Thyroid gland (tissue), 4 donors: ENCODE data around the gene TYMP.

ENCODE experiments used
- POLR2A ChIP-seq, 2 donors: fragments of 450-650 bp; IDR thresholded peaks; one replicate each; pipeline ENCODE4 v1.6.1; 2017; ENCODE audit warnings: antibody characterized with exemption in 2 of 2, mild to moderate bottlenecking in 2 of 2, moderate library complexity in 1 of 2
- TF ChIP-seq, protein P1 (sequence below), 6 experiments: fragments of 200-600 bp in 3 of 6; fragments of 450-650 bp in 3 of 6; sonication (generic) in 3 of 6; IDR thresholded peaks; one replicate each; pipeline ENCODE4 v1.5.1; 2016 to 2019; ENCODE audit warnings: antibody characterized with exemption in 6 of 6, mild to moderate bottlenecking in 2 of 6, inconsistent platforms in 1 of 6, moderate library complexity in 1 of 6

DNA sequence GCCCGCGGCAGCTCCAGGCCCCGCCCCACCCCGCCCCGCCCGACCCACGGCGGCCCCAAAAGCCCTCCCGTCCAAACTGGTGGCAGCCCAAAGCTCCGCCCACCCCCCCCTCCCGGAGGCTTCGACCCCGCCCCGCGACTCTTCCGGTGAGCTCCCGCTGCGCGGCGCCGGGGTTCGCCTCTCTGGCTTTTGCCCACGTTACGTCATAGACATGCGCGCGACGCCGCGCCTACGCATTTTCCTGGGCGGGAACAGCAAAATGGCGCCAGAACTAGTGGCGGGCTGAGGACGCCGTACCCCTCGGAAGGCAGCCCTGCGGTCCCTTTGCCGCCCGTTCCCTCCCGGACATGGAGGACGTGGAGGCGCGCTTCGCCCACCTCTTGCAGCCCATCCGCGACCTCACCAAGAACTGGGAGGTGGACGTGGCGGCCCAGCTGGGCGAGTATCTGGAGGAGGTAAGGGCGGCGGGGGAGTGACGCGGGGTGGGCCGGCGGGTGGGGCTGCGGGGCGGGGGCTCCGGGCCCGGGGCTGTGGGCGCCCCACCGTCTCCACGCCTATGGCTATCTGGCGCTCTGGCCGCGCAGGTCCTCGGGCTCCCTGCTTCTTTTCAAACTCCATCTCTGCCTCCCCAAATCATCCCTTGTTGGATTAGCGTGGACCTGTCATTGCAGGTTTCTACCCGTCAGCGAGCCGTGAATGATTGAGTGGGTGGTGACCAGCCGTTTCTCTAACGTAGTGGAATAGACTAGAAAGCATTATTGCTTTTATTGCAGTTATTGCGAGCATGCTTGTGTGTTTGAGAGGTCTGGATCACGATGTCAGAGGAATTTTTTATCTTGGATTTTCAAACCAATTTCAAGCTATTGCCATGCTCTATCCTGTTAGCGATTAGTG is 21.6 kb downstream of the TYMP start, which contains the start of gene NCAPH2:
- TF ChIP-seq, protein P1, sequence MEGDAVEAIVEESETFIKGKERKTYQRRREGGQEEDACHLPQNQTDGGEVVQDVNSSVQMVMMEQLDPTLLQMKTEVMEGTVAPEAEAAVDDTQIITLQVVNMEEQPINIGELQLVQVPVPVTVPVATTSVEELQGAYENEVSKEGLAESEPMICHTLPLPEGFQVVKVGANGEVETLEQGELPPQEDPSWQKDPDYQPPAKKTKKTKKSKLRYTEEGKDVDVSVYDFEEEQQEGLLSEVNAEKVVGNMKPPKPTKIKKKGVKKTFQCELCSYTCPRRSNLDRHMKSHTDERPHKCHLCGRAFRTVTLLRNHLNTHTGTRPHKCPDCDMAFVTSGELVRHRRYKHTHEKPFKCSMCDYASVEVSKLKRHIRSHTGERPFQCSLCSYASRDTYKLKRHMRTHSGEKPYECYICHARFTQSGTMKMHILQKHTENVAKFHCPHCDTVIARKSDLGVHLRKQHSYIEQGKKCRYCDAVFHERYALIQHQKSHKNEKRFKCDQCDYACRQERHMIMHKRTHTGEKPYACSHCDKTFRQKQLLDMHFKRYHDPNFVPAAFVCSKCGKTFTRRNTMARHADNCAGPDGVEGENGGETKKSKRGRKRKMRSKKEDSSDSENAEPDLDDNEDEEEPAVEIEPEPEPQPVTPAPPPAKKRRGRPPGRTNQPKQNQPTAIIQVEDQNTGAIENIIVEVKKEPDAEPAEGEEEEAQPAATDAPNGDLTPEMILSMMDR (IDR thresholded peaks at IDR 0.05) = peak in 1 of 6 experiments; percentile 30
- TF ChIP-seq POLR2A (IDR thresholded peaks at IDR 0.05) = peak in 1 of 2 donors; percentile 79
